ENCODE measurements around the gene PIM1. TPM values are rescaled to one million over a fixed set of nuclear protein-coding genes. Genes with fewer than 3 reads are reported as not detected.
"Not testable (repeated sequence)": the region's sequence is repeated elsewhere in the genome, so short reads cannot be mapped to it uniquely, and the experiment has no call there.

Gene PIM1
- polyA plus RNA-seq, 1 donor from 2014 or later: 4.1 TPM

GRCh38 chr6:37177935-37178517, 8.1 kb downstream of the PIM1 start:
- no peaks in the 10 kb centered on the region for H3K79me2 ChIP-seq (replicated peaks; ENCODE audit: insufficient read depth, low read length)
- H3F3A ChIP-seq (ENCODE audit: insufficient read depth, low read length, poor library complexity, severe bottlenecking): no peaks in the 10 kb centered on the region
- no peaks in the 10 kb centered on the region for H3K36me3 ChIP-seq (ENCODE audit: insufficient read depth, low read length)
- no peak overlapping the region for H3K9ac ChIP-seq (ENCODE audit: low read length)
- H2AFZ ChIP-seq (ENCODE audit: low read depth, low read length): no peak overlapping the region
- no peaks in the 10 kb centered on the region for H3K9me3 ChIP-seq (ENCODE audit: low read length)
- no peaks in the 10 kb centered on the region for H3K9me2 ChIP-seq (ENCODE audit: insufficient read depth, low read length)
- H3K27ac ChIP-seq (ENCODE audit: low read length): no peak overlapping the region
- no peak overlapping the region for H3K4me3 ChIP-seq (ENCODE audit: low read length)
- H3K27me3 ChIP-seq (ENCODE audit: insufficient read depth, low read depth, low read length): no peaks in the 10 kb centered on the region
- TF ChIP-seq SMC3 (conservative IDR thresholded peaks at IDR 0.05; ENCODE audit: poor library complexity) (no peak), RAD21 (conservative IDR thresholded peaks at IDR 0.05) (no peak), EP300 (conservative IDR thresholded peaks at IDR 0.05; ENCODE audit: poor library complexity, severe bottlenecking) (no peak), POLR2AphosphoS5 (IDR thresholded peaks at IDR 0.05) (no peak)
- H3K4me2 ChIP-seq (ENCODE audit: low read length): no peak overlapping the region
- H4K20me1 ChIP-seq (ENCODE audit: insufficient read depth): no peaks in the 10 kb centered on the region

- no peak for TF ChIP-seq CTCF (IDR thresholded peaks at IDR 0.05; ENCODE audit: poor library complexity, severe bottlenecking)
- TF ChIP-seq RAD21 (conservative IDR thresholded peaks at IDR 0.05): no peak
- no peak for TF ChIP-seq EZH2 (IDR thresholded peaks at IDR 0.05; ENCODE audit: borderline replicate concordance, insufficient read depth, low read length, poor library complexity, severe bottlenecking)
- TF ChIP-seq SMC3 (conservative IDR thresholded peaks at IDR 0.05; ENCODE audit: poor library complexity): no peak
- no peak for TF ChIP-seq REST (IDR thresholded peaks at IDR 0.05; ENCODE audit: borderline replicate concordance)
- TF ChIP-seq TAF1 (IDR thresholded peaks at IDR 0.05; ENCODE audit: low read depth): no peak
- no peak for TF ChIP-seq MXI1 (conservative IDR thresholded peaks at IDR 0.05; ENCODE audit: poor library complexity, severe bottlenecking)
- no peak for TF ChIP-seq EP300 (conservative IDR thresholded peaks at IDR 0.05; ENCODE audit: poor library complexity, severe bottlenecking)
- TF ChIP-seq POLR2AphosphoS5 (IDR thresholded peaks at IDR 0.05): no peak
- Histone ChIP-seq H3F3A (ENCODE audit: insufficient read depth, low read length, poor library complexity, severe bottlenecking) (no peaks in the 10 kb centered on the region), H2AFZ (ENCODE audit: low read depth, low read length) (no peak overlapping the region), H3K27me3 (ENCODE audit: insufficient read depth, low read depth, low read length) (no peaks in the 10 kb centered on the region), H3K36me3 (ENCODE audit: insufficient read depth, low read length) (no peaks in the 10 kb centered on the region), H3K27ac (ENCODE audit: low read length) (no peak overlapping the region), H3K9me2 (ENCODE audit: insufficient read depth, low read length) (no peaks in the 10 kb centered on the region), H3K9me3 (ENCODE audit: low read length) (no peaks in the 10 kb centered on the region), H3K4me2 (ENCODE audit: low read length) (no peak overlapping the region), H3K79me2 (replicated peaks; ENCODE audit: insufficient read depth, low read length) (no peaks in the 10 kb centered on the region), H4K20me1 (ENCODE audit: insufficient read depth) (no peaks in the 10 kb centered on the region), H3K4me3 (ENCODE audit: low read length) (no peak overlapping the region), H3K9ac (ENCODE audit: low read length) (no peak overlapping the region)
Observed at GRCh38 chr6:37180075-37180474, 10.1 kb downstream of the PIM1 start.

DNA sequence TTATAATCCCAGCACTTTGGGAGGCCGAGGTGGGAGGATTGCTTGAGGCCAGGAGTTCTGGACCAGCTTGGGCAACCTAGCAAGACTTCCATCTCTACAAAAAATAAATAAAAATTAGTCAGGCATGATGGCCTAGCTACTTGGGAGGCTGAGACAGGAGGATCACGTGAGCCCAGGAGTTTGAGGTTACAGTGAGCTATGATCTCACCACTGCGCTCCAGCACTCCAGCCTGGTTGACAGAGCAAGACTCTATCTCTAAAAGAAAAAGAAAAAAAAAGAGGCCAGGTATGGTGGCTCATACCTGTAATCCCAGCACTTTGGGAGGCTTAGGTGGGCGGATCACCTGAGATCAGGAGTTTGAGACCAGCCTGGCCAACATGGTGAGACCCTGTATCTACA, 10.7 kb downstream of the PIM1 start:
- not testable (repeated sequence) for H3K9me3 ChIP-seq (ENCODE audit: low read length); H3K27me3 ChIP-seq (ENCODE audit: insufficient read depth, low read depth, low read length); H3K9ac ChIP-seq (ENCODE audit: low read length); H3K4me3 ChIP-seq (ENCODE audit: low read length); H3K79me2 ChIP-seq (replicated peaks; ENCODE audit: insufficient read depth, low read length); H3K4me2 ChIP-seq (ENCODE audit: low read length); H3F3A ChIP-seq (ENCODE audit: insufficient read depth, low read length, poor library complexity, severe bottlenecking); H4K20me1 ChIP-seq (ENCODE audit: insufficient read depth); H3K9me2 ChIP-seq (ENCODE audit: insufficient read depth, low read length); H2AFZ ChIP-seq (ENCODE audit: low read depth, low read length); H3K36me3 ChIP-seq (ENCODE audit: insufficient read depth, low read length); H3K27ac ChIP-seq (ENCODE audit: low read length)
